ENCODE measurements around the gene ZNF121.
A peak's percentile ranks its signal among the peaks of the same experiment; 100 is the strongest.
"Not testable (repeated sequence)": the region's sequence is repeated elsewhere in the genome, so short reads cannot be mapped to it uniquely, and the experiment has no call there.

Gene ZNF121

GRCh38 chr19:9584073-9584833, at the start of gene ZNF121:
Gene ZNF121 (minus strand): TSS chr19:9584504. CDS start chr19:9568097, 16,407 bp downstream.
- FAIRE-seq (no peak), DNase-seq (ENCODE audit: low spot score) (peak; percentile 70)

- DNase-seq (ENCODE audit: low spot score) (no peak), FAIRE-seq (no peak)
Observed at GRCh38 chr19:9627856-9628255, 43.6 kb upstream of the ZNF121 start.

GRCh38 chr19:9622531-9622930, 38.2 kb upstream of the ZNF121 start:
- DNase-seq (ENCODE audit: low spot score): no peak
- FAIRE-seq: no peak

- FAIRE-seq: no peak
Observed at GRCh38 chr19:9621156-9622037, 37.1 kb upstream of the ZNF121 start, which contains the start of gene ZNF561. Gene ZNF561 (minus strand): TSS chr19:9621232. CDS start chr19:9619456, 1,776 bp downstream.

GRCh38 chr19:9620842-9621155, 36.5 kb upstream of the ZNF121 start:
- no peak for DNase-seq (ENCODE audit: low spot score)
- no peak for FAIRE-seq

More at GRCh38 chr19:9621156-9622037, 37.1 kb upstream of the ZNF121 start, which contains the start of gene ZNF561:
- DNase-seq (ENCODE audit: low spot score): peak; percentile 60

GRCh38 chr19:9615844-9616243, 31.5 kb upstream of the ZNF121 start:
- DNase-seq (ENCODE audit: low spot score) (no peak), FAIRE-seq (no peak)

- DNase-seq (ENCODE audit: low spot score) (no peak), FAIRE-seq (no peak)
Observed at GRCh38 chr19:9610484-9611113, 26.3 kb upstream of the ZNF121 start.

GRCh38 chr19:9608912-9609311, 24.6 kb upstream of the ZNF121 start:
- no peak for DNase-seq (ENCODE audit: low spot score)
- FAIRE-seq: no peak

GRCh38 chr19:9597027-9597426, 12.7 kb upstream of the ZNF121 start:
- FAIRE-seq (peak; percentile 94), DNase-seq (ENCODE audit: low spot score) (peak; percentile 78)

GRCh38 chr19:9586764-9587163, 2.5 kb upstream of the ZNF121 start:
- DNase-seq (ENCODE audit: low spot score) (peak; percentile 50), FAIRE-seq (no peak)

- FAIRE-seq: not testable (repeated sequence)
Observed at GRCh38 chr19:9582081-9582725, 2.1 kb downstream of the ZNF121 start.

GRCh38 chr19:9580728-9581127, 3.6 kb downstream of the ZNF121 start:
- no peak for DNase-seq (ENCODE audit: low spot score)
- no peak for FAIRE-seq

More at GRCh38 chr19:9582081-9582725, 2.1 kb downstream of the ZNF121 start:
- DNase-seq (ENCODE audit: low spot score): not testable (repeated sequence)

GRCh38 chr19:9570255-9570654, 14.0 kb downstream of the ZNF121 start:
- FAIRE-seq (no peak), DNase-seq (ENCODE audit: low spot score) (no peak)

GRCh38 chr19:9566729-9567128, 17.6 kb downstream of the ZNF121 start:
- no peak for DNase-seq (ENCODE audit: low spot score)
- FAIRE-seq: no peak

- FAIRE-seq: no peak
Observed at GRCh38 chr19:9565900-9566705, 18.2 kb downstream of the ZNF121 start.

GRCh38 chr19:9552536-9553274, 31.6 kb downstream of the ZNF121 start:
- DNase-seq (ENCODE audit: low spot score) (no peak), FAIRE-seq (no peak)

More at GRCh38 chr19:9565900-9566705, 18.2 kb downstream of the ZNF121 start:
- DNase-seq (ENCODE audit: low spot score): peak; percentile 13

- no peak for FAIRE-seq
- DNase-seq (ENCODE audit: low spot score): no peak
Observed at GRCh38 chr19:9547870-9548269, 36.4 kb downstream of the ZNF121 start.

GRCh38 chr19:9541281-9541680, 43.0 kb downstream of the ZNF121 start:
- not testable (repeated sequence) for FAIRE-seq; DNase-seq (ENCODE audit: low spot score)

GRCh38 chr19:9539921-9540320, 44.4 kb downstream of the ZNF121 start:
- not testable (repeated sequence) for FAIRE-seq; DNase-seq (ENCODE audit: low spot score)

GRCh38 chr19:9539201-9539600, 45.1 kb downstream of the ZNF121 start:
- not testable (repeated sequence) for DNase-seq (ENCODE audit: low spot score); FAIRE-seq

Measured in RCC 7860 (cell line).